Panc1 (cell line): ENCODE data around the gene PVALB. TPM values are rescaled to one million over a fixed set of nuclear protein-coding genes. Genes with fewer than 3 reads are reported as not detected.

Experiments used
- ATAC-seq: fragments of 200-7000 bp; cut with Tn5 transposase; 2 replicates; pipeline ENCODE4 v1.9.1; 2020; ENCODE audit warnings: mild to moderate bottlenecking, moderate library complexity
- BruUV-seq: library from RNA; stranded (reverse); fragments of 400-500 nt; replicated peaks from 2 replicates; lab custom pipeline; 2021; lab: Mats Ljungman, UMichigan
- CTCF ChIA-PET: fragments of 300-600 bp; sonication (Branson Sonifier 250); formaldehyde crosslinking; loops from one replicate; lab custom pipeline; 2022; ENCODE audit warnings: antibody characterized with exemption; lab: Charles Lee
- POLR2A ChIA-PET: fragments of 300-600 bp; sonication (Branson Sonifier 250); formaldehyde crosslinking; loops from one replicate; lab custom pipeline; 2022; ENCODE audit warnings: antibody characterized with exemption; lab: Charles Lee
- DNase-seq: peaks from one replicate; pipeline ENCODE4 v3.0.0-alpha.2; 2010; ENCODE audit warnings: low read depth, low spot score
- H3K27ac ChIP-seq: 2 replicates; pipeline ENCODE4 v1.5.1; 2011; ENCODE audit warnings: mild to moderate bottlenecking, low read length, inconsistent platforms
- H3K27me3 ChIP-seq: fragments of 200-500 bp; sonication (Bioruptor generic); 2 replicates; pipeline ENCODE4 v1.6.0; 2014; ENCODE audit warnings: low read length, inconsistent platforms; ENCODE audit not compliant: control insufficient read depth, insufficient read depth
- H3K36me3 ChIP-seq: fragments of 200-500 bp; sonication (Bioruptor generic); 2 replicates; pipeline ENCODE4 v1.5.1; 2014; ENCODE audit warnings: inconsistent platforms, mild to moderate bottlenecking, low read length, moderate library complexity; ENCODE audit not compliant: control insufficient read depth, insufficient read depth
- H3K4me1 ChIP-seq: 2 replicates; pipeline ENCODE4 v1.5.1; 2011; ENCODE audit warnings: inconsistent platforms, mild to moderate bottlenecking, low read length, moderate library complexity; ENCODE audit not compliant: control insufficient read depth, insufficient read depth
- H3K4me3 ChIP-seq, 2 experiments: 2 replicates each; pipeline ENCODE4 v1.5.1; 2011 to 2012; ENCODE audit warnings: low read depth in 2 of 2, low read length in 2 of 2, mild to moderate bottlenecking in 2 of 2, inconsistent platforms in 1 of 2, moderate library complexity in 1 of 2
- H3K9me3 ChIP-seq: fragments of 200-500 bp; sonication (Bioruptor generic); 2 replicates; pipeline ENCODE4 v1.5.1; 2014; ENCODE audit warnings: low read depth, mild to moderate bottlenecking, inconsistent platforms, low read length, moderate library complexity; ENCODE audit not compliant: control insufficient read depth, insufficient read depth
- POLR2AphosphoS5 ChIP-seq: IDR thresholded peaks from 2 replicates; pipeline ENCODE4 v1.6.1; 2012; ENCODE audit warnings: mild to moderate bottlenecking, low read depth, low read length, moderate library complexity
- SIN3A ChIP-seq: IDR thresholded peaks from 2 replicates; pipeline ENCODE4 v1.6.1; 2012; ENCODE audit warnings: low read depth, mild to moderate bottlenecking, low read length, moderate library complexity, borderline replicate concordance; ENCODE audit not compliant: insufficient read depth
- TCF7L2 ChIP-seq: IDR thresholded peaks from 2 replicates; pipeline ENCODE4 v1.6.1; 2011; ENCODE audit warnings: mild to moderate bottlenecking, low read depth, low read length, inconsistent platforms
- in situ Hi-C: cut with HindIII; loops from 2 replicates; pipeline ENCODE4 v1.10.0; 2016; ENCODE audit warnings: low sequenced_read_pairs, low pct_unique_long_range_greater_than_20kb
- intact Hi-C: fragments of 100-400 bp; cut with micrococcal nuclease; formaldehyde crosslinking; loops from one replicate; pipeline ENCODE4 v1.10.0; 2022; ENCODE audit not compliant: unreplicated experiment
- total RNA-seq: library from RNA; stranded (reverse); gene quantifications from one replicate; pipeline ENCODE4 v1.2.1, GENCODE V29; 2021; ENCODE audit not compliant: unreplicated experiment
- TF ChIP-seq, protein P1 (sequence below), 2 experiments: IDR thresholded peaks; 2 replicates each; pipeline ENCODE4 v1.6.1; 2011 to 2012; ENCODE audit warnings: low read depth in 2 of 2, control low read depth in 1 of 2, low read length in 1 of 2, mild to moderate bottlenecking in 1 of 2, moderate library complexity in 1 of 2; ENCODE audit not compliant: insufficient read depth in 1 of 2
- TF ChIP-seq, protein P2 (sequence below): fragments of 450-650 bp; IDR thresholded peaks from 2 replicates; pipeline ENCODE4 v1.5.1; 2017; ENCODE audit warnings: mild to moderate bottlenecking

PVALB gene
- total RNA-seq, 1 experiment from 2014 or later = not detected

DNA sequence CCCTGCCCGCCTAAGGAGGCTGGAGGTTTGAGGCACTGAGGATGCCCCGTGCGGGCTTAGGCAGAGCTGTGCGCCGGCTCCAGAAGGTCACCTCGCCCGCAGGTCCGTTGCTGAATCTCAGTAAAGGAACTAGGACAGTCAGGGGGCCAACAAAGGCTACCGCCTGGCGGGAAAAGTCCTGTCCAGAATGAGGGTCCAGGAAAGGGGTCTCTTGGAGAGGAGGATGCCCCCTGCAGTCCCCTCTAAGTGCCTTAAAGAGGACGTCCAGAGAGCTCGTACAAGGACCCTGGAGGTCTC lies 548 bp downstream of the PVALB start:
- POLR2A ChIA-PET = no interaction called here
- H3K36me3 ChIP-seq = no peaks in the 10 kb centered on the region
- peak overlapping the region; percentile 14 to 24; a peak in 2 of 4 replicates for H3K4me3 ChIP-seq
- BruUV-seq = no TSS peak
- TF ChIP-seq, protein P1, sequence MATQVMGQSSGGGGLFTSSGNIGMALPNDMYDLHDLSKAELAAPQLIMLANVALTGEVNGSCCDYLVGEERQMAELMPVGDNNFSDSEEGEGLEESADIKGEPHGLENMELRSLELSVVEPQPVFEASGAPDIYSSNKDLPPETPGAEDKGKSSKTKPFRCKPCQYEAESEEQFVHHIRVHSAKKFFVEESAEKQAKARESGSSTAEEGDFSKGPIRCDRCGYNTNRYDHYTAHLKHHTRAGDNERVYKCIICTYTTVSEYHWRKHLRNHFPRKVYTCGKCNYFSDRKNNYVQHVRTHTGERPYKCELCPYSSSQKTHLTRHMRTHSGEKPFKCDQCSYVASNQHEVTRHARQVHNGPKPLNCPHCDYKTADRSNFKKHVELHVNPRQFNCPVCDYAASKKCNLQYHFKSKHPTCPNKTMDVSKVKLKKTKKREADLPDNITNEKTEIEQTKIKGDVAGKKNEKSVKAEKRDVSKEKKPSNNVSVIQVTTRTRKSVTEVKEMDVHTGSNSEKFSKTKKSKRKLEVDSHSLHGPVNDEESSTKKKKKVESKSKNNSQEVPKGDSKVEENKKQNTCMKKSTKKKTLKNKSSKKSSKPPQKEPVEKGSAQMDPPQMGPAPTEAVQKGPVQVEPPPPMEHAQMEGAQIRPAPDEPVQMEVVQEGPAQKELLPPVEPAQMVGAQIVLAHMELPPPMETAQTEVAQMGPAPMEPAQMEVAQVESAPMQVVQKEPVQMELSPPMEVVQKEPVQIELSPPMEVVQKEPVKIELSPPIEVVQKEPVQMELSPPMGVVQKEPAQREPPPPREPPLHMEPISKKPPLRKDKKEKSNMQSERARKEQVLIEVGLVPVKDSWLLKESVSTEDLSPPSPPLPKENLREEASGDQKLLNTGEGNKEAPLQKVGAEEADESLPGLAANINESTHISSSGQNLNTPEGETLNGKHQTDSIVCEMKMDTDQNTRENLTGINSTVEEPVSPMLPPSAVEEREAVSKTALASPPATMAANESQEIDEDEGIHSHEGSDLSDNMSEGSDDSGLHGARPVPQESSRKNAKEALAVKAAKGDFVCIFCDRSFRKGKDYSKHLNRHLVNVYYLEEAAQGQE (IDR thresholded peaks at IDR 0.05; ENCODE audit: insufficient read depth in 1 of 2, low read depth in 2 of 2, low read length in 1 of 2) = no peak
- TF ChIP-seq, protein P2, sequence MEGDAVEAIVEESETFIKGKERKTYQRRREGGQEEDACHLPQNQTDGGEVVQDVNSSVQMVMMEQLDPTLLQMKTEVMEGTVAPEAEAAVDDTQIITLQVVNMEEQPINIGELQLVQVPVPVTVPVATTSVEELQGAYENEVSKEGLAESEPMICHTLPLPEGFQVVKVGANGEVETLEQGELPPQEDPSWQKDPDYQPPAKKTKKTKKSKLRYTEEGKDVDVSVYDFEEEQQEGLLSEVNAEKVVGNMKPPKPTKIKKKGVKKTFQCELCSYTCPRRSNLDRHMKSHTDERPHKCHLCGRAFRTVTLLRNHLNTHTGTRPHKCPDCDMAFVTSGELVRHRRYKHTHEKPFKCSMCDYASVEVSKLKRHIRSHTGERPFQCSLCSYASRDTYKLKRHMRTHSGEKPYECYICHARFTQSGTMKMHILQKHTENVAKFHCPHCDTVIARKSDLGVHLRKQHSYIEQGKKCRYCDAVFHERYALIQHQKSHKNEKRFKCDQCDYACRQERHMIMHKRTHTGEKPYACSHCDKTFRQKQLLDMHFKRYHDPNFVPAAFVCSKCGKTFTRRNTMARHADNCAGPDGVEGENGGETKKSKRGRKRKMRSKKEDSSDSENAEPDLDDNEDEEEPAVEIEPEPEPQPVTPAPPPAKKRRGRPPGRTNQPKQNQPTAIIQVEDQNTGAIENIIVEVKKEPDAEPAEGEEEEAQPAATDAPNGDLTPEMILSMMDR = no peak
- no peak for TF ChIP-seq SIN3A
- no peak for TF ChIP-seq TCF7L2
- TF ChIP-seq POLR2AphosphoS5 = no peak
- ATAC-seq (peak; percentile 69; the same call in 1 of the 2 replicates), DNase-seq (no peak)
- no peaks in the 10 kb centered on the region for H3K9me3 ChIP-seq
- CTCF ChIA-PET = no interaction called here
- no peaks in the 10 kb centered on the region; the same call in 1 of the 2 replicates for H3K4me1 ChIP-seq
- intact Hi-C loops = no loop called here
- H3K27me3 ChIP-seq = peaks cover 8% of the 10 kb centered on the region; the same call in 1 of the 2 replicates
- in situ Hi-C loops = no loop called here
- no peak overlapping the region for H3K27ac ChIP-seq

DNA sequence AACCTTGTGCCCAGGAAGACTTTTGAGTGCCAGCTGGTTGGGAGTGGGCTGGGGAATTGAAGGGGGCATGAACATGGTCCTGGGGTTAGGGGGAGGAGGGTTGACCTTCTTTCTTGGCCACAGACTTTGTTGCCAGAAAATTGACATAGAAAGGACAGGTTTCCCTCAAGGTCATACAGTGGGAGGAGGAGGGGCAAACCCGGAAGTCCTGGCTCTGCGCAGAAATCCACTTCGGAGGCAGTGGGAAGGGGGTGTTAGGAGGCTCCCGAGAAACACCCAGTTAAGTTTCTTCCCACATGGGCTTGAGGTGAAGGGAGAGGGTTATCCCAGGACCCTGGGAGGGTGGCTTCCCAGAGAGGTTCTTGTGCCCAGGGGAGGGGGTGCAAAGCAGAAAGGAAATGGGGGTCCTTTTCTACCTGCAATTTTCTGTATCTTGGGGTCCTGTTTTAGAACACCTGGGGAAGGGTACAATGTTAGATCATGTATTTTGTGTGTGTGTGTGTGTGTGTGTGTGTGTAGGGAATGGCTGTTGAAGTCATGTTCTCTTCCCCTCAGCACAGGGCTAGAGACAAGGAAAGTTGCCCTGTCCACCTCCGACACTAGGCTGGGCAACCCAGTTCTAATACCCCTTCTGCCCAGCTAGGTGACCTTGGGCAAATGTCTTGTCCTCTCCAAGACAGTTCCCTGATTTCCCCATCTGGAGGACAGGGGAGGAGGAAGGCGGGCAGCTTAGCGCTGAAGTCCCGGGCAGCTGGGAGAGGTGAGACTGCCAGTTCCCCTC lies 1.1 kb downstream of the PVALB start:
- H3K36me3 ChIP-seq = no peaks in the 10 kb centered on the region
- H3K4me1 ChIP-seq = no peaks in the 10 kb centered on the region; the same call in 1 of the 2 replicates
- no peak overlapping the region for H3K27ac ChIP-seq
- ATAC-seq = 0 out of 2 replicates have a peak, but pooled peaks have one; percentile 17
- H3K4me3 ChIP-seq = no peak overlapping the region
- ChIA-PET POLR2A (interaction anchor here (0.6 to 0.7 kb wide), 2 partner anchors 128 to 181 kb away, joined by 4 to 20 read pairs; no protein-coding TSS in a partner anchor), CTCF (no interaction called here)
- H3K27me3 ChIP-seq = peaks cover 8% of the 10 kb centered on the region; the same call in 1 of the 2 replicates
- no TSS peak for BruUV-seq
- TF ChIP-seq, protein P2 = no peak
- TF ChIP-seq SIN3A = no peak
- no peak for TF ChIP-seq POLR2AphosphoS5
- no peak for TF ChIP-seq TCF7L2
- TF ChIP-seq, protein P1 (IDR thresholded peaks at IDR 0.05; ENCODE audit: insufficient read depth in 1 of 2, low read depth in 2 of 2, low read length in 1 of 2) = no peak
- no peaks in the 10 kb centered on the region for H3K9me3 ChIP-seq
- in situ Hi-C loops (no loop called here), intact Hi-C loops (no loop called here)
- DNase-seq = no peak
